ENCODE data around the gene BCR.
"Not testable (repeated sequence)": the region's sequence is repeated elsewhere in the genome, so short reads cannot be mapped to it uniquely, and the experiment has no call there.

The BCR gene

GRCh38 chr22:23180301-23180892 is at the start of gene BCR:
TSS of gene BCR (plus strand) at chr22:23180509. CDS start at chr22:23180961, 452 bp downstream.
- DNase-seq (ENCODE audit: low read depth, low spot score) = peak; percentile 45

DNA sequence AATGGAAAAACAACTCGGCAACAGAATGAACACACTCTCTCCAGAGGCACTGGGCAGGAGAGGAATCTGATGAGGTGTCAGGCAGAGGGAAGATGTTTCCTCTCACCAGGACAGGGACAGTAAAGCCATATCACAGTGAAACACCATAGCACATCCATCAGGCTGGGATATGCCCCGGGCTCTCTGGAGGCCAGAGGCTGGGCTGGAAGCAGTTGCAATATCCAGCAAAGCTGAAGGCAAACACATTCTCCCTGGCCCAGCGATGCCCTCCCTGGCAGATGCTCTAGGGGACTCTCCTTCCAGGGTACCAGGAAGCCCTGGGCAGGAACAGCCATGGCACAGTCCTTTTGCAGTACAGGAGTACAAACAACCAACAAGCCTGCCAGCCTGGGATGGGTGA is 49.6 kb upstream of the BCR start:
- DNase-seq (ENCODE audit: low read depth, low spot score) = no peak

GRCh38 chr22:23131931-23132330 is 48.4 kb upstream of the BCR start:
- DNase-seq (ENCODE audit: low read depth, low spot score) = no peak

- no peak for DNase-seq (ENCODE audit: low read depth, low spot score)
These were observed 47.8 kb upstream of the BCR start for GRCh38 chr22:23132376-23133091.

DNA sequence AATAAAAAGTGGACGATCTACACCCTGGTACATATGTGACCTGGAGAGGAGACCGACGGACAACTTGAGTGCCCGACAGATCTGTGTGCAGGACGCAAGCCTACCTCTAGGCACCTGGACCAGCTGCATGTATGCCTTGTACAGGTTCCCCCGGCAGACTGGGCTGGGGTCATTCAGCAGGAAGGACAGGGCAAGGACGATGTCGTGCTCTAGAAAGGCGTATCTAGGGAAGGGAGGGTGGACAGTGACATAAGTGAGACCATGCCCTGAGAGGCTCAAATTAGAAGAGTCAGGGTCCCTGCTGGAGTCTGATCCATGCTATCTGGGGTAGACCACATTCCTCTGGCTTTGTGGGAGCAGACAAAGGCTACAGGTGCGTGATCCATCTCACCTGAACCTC is 46.4 kb upstream of the BCR start:
- DNase-seq (ENCODE audit: low read depth, low spot score) = no peak

- not testable (repeated sequence) for DNase-seq (ENCODE audit: low read depth, low spot score)
These were observed 43.3 kb upstream of the BCR start for GRCh38 chr22:23136991-23137390.

DNA sequence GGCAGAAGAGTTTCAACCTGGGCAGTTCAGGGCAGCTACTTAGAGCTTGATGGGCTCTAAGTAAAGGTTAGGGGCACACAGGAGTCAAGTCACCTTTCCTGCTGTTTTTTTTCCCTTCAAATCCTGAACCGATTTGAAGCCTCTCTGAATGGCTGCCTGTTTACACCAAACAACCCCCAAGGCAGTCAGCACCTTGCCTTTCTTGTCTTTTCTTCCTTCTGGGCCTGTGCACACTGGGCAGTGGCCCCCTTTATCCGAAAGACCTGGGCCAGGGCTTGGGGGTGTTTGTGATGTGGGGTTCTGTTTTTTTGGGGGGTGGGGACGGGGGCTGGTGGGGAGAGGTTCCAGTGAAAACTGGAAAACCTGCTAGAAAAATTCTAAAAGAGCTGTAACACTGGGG is 42.8 kb upstream of the BCR start:
- peak; percentile 62 for DNase-seq (ENCODE audit: low read depth, low spot score)

DNA sequence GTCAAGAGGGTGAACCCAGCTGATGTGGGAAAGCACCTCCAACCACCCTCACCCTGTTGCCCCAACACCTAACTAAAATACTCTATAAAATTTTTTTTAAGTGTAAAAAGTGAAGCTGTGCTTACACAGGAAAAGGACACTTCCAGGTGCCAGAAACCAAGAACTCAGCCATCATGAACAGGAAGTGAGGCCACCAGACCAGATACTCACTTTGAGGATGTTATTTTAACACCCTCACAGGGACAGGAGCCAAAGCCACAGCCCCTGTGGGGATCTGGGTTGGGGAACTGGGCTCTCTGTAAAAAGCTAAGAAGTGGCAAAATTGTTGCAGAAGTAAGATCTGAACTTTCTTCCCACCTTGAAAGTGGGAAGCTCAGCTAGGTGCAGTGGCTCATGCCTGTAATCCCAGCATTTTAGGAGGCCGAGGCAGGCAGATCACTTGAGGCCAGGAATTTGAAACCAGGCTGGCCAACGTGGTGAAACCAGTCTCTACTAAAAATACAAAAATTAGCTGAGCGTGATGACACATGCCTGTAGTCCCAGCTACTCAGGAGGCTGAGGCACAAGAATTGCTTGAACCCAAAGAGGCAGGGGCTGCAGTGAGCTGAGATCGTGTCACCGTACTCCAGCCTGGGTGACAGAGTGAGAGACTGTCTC is 42.3 kb upstream of the BCR start:
- DNase-seq (ENCODE audit: low read depth, low spot score) = no peak

DNA sequence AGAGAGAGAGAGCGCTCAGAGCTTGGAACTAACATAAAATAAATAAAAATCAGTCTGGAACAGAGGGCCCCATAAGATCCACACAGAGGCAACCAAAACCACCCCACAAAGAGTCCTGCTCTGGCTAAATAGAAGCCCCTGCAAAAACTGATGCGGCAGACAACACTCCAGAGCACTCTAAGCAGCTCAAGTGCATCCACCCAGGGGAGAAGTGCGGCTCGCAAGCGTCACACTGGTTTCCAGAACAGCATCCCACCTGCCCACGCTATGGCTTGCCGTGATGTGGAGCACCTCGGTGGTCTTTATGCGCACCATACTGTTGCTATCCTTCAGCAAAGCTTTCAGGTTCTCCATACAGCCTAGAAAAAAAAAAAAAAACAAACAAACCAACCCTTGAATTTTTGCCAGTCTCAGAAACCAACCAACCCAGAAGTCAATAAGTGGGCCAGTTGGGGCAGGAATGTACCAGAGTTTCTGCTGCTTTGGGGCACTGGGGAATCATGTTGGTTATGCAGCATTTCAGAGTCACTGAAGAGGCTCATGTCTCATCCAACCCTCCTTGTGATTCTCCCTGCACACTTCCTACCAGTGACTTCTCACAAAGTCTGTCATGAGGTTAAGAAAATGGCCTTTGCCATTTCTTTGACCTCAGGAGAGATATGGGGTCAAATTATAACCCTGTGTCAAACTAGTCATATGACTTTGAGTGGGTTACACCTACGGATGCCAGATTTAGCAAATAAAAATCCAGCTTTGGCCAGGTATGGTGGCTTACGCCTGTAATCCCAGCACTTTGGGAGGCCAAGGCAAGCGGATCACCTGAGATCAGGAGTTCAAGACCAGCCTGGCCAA is 41.5 kb upstream of the BCR start:
- DNase-seq (ENCODE audit: low read depth, low spot score) = no peak

DNA sequence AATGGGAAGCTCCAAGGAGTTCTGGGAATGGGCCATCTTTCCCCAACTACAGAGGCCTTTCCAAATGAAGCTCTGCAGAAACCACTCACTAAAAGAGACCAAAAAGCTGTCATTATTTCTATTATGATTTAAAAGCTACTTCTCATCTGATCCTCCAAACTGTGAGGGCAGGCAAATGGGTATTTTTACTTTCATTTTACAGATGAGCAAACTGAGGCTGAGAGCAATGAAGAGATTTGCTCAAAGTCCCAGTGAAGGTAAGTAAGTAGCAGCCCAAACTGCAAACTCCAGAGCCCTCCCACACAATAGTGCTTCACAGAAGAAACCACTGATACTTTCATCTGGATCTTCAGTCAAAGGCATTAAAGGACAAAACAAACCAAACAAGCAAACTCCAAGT is 39.9 kb upstream of the BCR start:
- no peak for DNase-seq (ENCODE audit: low read depth, low spot score)

DNA sequence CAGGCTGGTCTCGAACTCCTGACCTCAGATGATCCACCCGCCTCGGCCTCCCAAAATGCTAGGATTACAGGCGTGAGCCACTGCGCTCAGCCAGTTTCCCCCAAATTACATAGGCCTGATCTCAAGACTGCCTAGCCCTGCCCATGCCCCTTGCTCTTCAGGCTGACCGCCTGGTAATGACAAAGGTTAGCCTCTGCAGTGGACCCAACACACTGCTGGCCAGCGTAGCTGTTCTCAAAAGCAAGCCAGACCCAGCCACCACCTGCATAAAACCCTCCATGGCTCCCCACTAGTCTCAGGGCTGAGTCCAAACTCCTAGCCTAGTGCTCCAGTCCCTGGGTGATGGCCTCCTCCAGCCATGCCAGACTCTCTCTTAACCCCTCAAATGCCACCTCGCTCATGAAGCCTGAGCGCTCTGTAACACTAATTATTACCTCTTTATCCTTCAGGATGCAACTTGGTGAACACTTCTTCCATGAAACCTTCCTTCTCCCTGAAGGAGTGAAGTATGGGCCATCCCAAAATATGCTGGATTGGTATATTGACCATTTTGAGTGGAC is 37.7 kb upstream of the BCR start:
- DNase-seq (ENCODE audit: low read depth, low spot score) = no peak

- DNase-seq (ENCODE audit: low read depth, low spot score) = no peak
These were observed 37.2 kb upstream of the BCR start for GRCh38 chr22:23143119-23143518.

- no peak for DNase-seq (ENCODE audit: low read depth, low spot score)
These were observed 35.9 kb upstream of the BCR start for GRCh38 chr22:23144432-23144831.

- peak; percentile 99 for DNase-seq (ENCODE audit: low read depth, low spot score)
These were observed 35.1 kb upstream of the BCR start, which contains the start of gene RAB36 for GRCh38 chr22:23144932-23145877. TSS of gene RAB36 (plus strand) at chr22:23145477. CDS start at chr22:23146617, 1,140 bp downstream.

- DNase-seq (ENCODE audit: low read depth, low spot score) = no peak
These were observed 34.3 kb upstream of the BCR start for GRCh38 chr22:23145878-23146470.

- DNase-seq (ENCODE audit: low read depth, low spot score) = no peak
These were observed 33.7 kb upstream of the BCR start for GRCh38 chr22:23146478-23147205.

DNA sequence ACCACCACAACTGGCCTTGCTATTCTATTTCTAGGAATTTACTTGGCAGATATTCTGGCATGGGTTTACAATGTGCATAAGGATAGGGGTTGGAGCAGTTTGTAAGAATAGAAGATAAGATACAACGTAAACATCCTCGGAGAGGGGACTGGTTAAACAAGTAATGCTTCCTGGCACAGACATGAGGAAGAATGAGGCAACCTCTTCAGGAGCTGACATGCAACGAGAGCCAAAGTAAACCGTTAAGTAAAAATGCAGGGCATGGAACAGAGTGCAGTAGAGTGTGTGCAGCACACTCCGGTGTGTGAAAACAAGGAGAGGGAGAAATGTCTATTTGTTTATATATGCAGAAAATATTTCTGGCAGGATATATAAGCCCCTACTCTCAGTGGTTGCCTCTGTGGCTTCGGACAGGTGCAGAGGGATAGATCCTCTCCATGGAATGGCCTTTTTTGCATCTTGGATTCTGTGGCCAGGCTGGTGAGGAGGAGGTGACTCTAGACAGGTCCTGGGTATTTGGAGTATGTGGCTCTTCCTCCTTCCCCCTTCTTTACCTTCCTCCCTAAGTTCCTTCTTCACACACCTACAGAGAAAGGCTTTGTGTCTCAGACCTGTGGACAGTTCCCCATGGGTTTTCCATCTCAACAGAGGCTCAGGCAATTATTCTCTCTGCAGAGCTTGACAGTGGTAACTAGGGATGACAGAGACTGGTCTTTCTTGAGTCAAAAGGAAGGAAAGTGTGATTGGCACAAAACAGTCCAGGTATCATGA is 32.5 kb upstream of the BCR start:
- no peak for DNase-seq (ENCODE audit: low read depth, low spot score)

DNA sequence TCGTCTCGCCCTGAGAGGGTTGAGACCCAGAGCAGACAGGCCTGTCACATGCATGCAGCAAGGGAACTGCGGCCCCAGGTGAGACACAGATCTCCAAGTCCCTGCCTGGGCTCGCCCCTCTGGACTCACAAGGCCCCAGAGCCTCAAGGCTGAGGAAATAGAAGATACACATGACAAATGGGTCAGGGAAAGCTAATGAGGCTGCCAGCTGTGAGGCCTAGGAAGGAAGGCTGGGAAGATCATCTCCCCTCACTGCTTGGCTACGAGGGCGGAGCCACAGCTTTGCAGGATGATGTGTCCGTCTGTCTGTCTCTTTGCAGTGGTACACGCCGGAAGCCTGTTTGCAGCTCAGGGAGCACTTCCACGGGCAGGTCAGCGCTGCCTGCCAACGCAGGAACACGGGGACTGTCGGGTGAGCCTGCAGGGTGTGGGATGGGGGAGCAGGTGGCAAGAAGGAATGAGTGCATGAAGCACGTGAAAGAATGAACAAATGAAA is 30.5 kb upstream of the BCR start:
- DNase-seq (ENCODE audit: low read depth, low spot score) = peak; percentile 78
